Hepatocyte (in vitro differentiated cells): Measurements from ENCODE around the gene CLCA4.

Source experiments
- EZH2 ChIP-seq: fragments of 200-600 bp; sonication (generic); IDR thresholded peaks from 2 replicates; pipeline ENCODE4 v1.6.1; 2016; ENCODE audit warnings: antibody characterized with exemption, mild to moderate bottlenecking, borderline replicate concordance
- EZH2phosphoT487 ChIP-seq: fragments of 200-600 bp; sonication (generic); IDR thresholded peaks from one replicate; pipeline ENCODE4 v1.6.1; 2018; ENCODE audit warnings: antibody characterized with exemption, mild to moderate bottlenecking, low read depth, moderate library complexity; ENCODE audit not compliant: unreplicated experiment, severe bottlenecking
- TF ChIP-seq, protein P1 (sequence below): fragments of 200-600 bp; sonication (generic); IDR thresholded peaks from 2 replicates; pipeline ENCODE4 v1.5.1; 2016; ENCODE audit warnings: antibody characterized with exemption, mild to moderate bottlenecking; ENCODE audit not compliant: poor library complexity

GRCh38 chr1:86500714-86501113, 46.2 kb upstream of the CLCA4 start:
- TF ChIP-seq, protein P1, sequence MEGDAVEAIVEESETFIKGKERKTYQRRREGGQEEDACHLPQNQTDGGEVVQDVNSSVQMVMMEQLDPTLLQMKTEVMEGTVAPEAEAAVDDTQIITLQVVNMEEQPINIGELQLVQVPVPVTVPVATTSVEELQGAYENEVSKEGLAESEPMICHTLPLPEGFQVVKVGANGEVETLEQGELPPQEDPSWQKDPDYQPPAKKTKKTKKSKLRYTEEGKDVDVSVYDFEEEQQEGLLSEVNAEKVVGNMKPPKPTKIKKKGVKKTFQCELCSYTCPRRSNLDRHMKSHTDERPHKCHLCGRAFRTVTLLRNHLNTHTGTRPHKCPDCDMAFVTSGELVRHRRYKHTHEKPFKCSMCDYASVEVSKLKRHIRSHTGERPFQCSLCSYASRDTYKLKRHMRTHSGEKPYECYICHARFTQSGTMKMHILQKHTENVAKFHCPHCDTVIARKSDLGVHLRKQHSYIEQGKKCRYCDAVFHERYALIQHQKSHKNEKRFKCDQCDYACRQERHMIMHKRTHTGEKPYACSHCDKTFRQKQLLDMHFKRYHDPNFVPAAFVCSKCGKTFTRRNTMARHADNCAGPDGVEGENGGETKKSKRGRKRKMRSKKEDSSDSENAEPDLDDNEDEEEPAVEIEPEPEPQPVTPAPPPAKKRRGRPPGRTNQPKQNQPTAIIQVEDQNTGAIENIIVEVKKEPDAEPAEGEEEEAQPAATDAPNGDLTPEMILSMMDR, result no peak
- TF ChIP-seq EZH2 (no peak), EZH2phosphoT487 (no peak)
